ENCODE data around the gene DAAM1.

- no peak for TF ChIP-seq CTCF (IDR thresholded peaks at IDR 0.05)
- TF ChIP-seq POLR2A (IDR thresholded peaks at IDR 0.05) = no peak
These were observed 33.1 kb downstream of the DAAM1 start for GRCh38 chr14:59221568-59221967.
